ENCODE data around the gene EMP3. TPM values are rescaled to one million over a fixed set of nuclear protein-coding genes. Genes with fewer than 3 reads are reported as not detected.
A peak's percentile ranks its signal among the peaks of the same experiment; 100 is the strongest.

EMP3 gene
- total RNA-seq, 1 experiment from 2014 or later: 92.9 TPM

GRCh38 chr19:48354332-48354992, 29.1 kb downstream of the EMP3 start (continued):
- TF ChIP-seq RAD21 (IDR thresholded peaks at IDR 0.05; ENCODE audit: low read depth) (no peak), POLR2AphosphoS5 (IDR thresholded peaks at IDR 0.05; ENCODE audit: low read depth, low read length) (peak; percentile 47), ATF3 (IDR thresholded peaks at IDR 0.05) (no peak), FOSL1 (IDR thresholded peaks at IDR 0.05; ENCODE audit: low read depth) (peak; percentile 89)

- Histone ChIP-seq H3K36me3 (ENCODE audit: control insufficient read depth in 1 of 2, insufficient read depth in 2 of 2, low read length in 2 of 2) (no peaks in the 10 kb centered on the region), H3K79me2 (ENCODE audit: insufficient read depth, low read length) (no peaks in the 10 kb centered on the region), H3K27ac (ENCODE audit: low read depth, low read length) (peak overlapping the region; percentile 64), H3K27me3 (ENCODE audit: insufficient read depth, low read length) (no peaks in the 10 kb centered on the region), H3K9ac (ENCODE audit: low read length) (peak overlapping the region; percentile 56), H3K4me1 (ENCODE audit: control insufficient read depth in 1 of 2, insufficient read depth in 2 of 2, low read length in 2 of 2) (peaks cover 26 to 59% of the 10 kb centered on the region in 2 experiments), H3K4me3 (replicated peaks in 1 of 2; ENCODE audit: low read depth in 1 of 2, low read length in 2 of 2) (no peak overlapping the region), H3K9me3 (ENCODE audit: control insufficient read depth in 1 of 2, insufficient read depth in 1 of 2, low read depth in 1 of 2, low read length in 2 of 2) (no peaks in the 10 kb centered on the region), H4K20me1 (ENCODE audit: insufficient read depth) (no peaks in the 10 kb centered on the region), H2AFZ (ENCODE audit: low read depth, low read length, poor library complexity, severe bottlenecking) (no peak overlapping the region), H3K9me2 (ENCODE audit: insufficient read depth) (no peaks in the 10 kb centered on the region), H3K4me2 (ENCODE audit: low read length) (peak overlapping the region; percentile 45)
- ChIA-PET POLR2A (interaction anchor here (1.1 to 3.2 kb wide), 4 partner anchors 8 to 47 kb away, joined by 3 to 30 read pairs (median 4); partner anchors contain the start of genes SYNGR4 and TMEM143), RAD21 (ENCODE audit: low non-redundant PET in 1 of 2, low total read pairs in 2 of 2, uncharacterized antibody in 2 of 2, unreplicated experiment in 2 of 2) (interaction anchor here in 1 of 2 experiments (0.7 kb wide), 1 partner anchor 214 kb away, joined by 3 read pairs; no protein-coding TSS in a partner anchor), CTCF (interaction anchor here (0.6 to 1.5 kb wide), 3 partner anchors 229 to 732 kb away, joined by 3 to 4 read pairs (median 3); no protein-coding TSS in a partner anchor)
- ATAC-seq (no peak), DNase-seq (ENCODE audit: low read depth, low spot score) (no peak)
- no TSS peak for BruUV-seq (replicated peaks)
- intact Hi-C loops (cut with micrococcal nuclease): no loop called here
- TF ChIP-seq FOSL1 (IDR thresholded peaks at IDR 0.05; ENCODE audit: low read depth) (no peak), POLR2AphosphoS5 (IDR thresholded peaks at IDR 0.05; ENCODE audit: low read depth, low read length) (no peak)
These were observed 30.1 kb downstream of the EMP3 start for GRCh38 chr19:48355365-48355954.

GRCh38 chr19:48359123-48359522, 33.8 kb downstream of the EMP3 start:
- Histone ChIP-seq H3K4me1 (ENCODE audit: control insufficient read depth in 1 of 2, insufficient read depth in 2 of 2, low read length in 2 of 2) (peaks cover 18 to 49% of the 10 kb centered on the region in 2 experiments), H3K36me3 (ENCODE audit: control insufficient read depth in 1 of 2, insufficient read depth in 2 of 2, low read length in 2 of 2) (no peaks in the 10 kb centered on the region), H3K79me2 (ENCODE audit: insufficient read depth, low read length) (no peaks in the 10 kb centered on the region), H4K20me1 (ENCODE audit: insufficient read depth) (no peaks in the 10 kb centered on the region), H3K9ac (ENCODE audit: low read length) (no peak overlapping the region), H3K27me3 (ENCODE audit: insufficient read depth, low read length) (no peaks in the 10 kb centered on the region), H3K4me2 (ENCODE audit: low read length) (no peak overlapping the region), H3K9me3 (ENCODE audit: control insufficient read depth in 1 of 2, insufficient read depth in 1 of 2, low read depth in 1 of 2, low read length in 2 of 2) (no peaks in the 10 kb centered on the region), H3K9me2 (ENCODE audit: insufficient read depth) (no peaks in the 10 kb centered on the region), H3K4me3 (replicated peaks in 1 of 2; ENCODE audit: low read depth in 1 of 2, low read length in 2 of 2) (no peak overlapping the region), H2AFZ (ENCODE audit: low read depth, low read length, poor library complexity, severe bottlenecking) (no peak overlapping the region), H3K27ac (ENCODE audit: low read depth, low read length) (no peak overlapping the region)
- ATAC-seq (no peak), DNase-seq (ENCODE audit: low read depth, low spot score) (no peak)
- no peak for TF ChIP-seq EZH2phosphoT487 (IDR thresholded peaks at IDR 0.05; ENCODE audit: borderline replicate concordance)
- no peak for TF ChIP-seq RAD21 (IDR thresholded peaks at IDR 0.05; ENCODE audit: low read depth)
- TF ChIP-seq REST (IDR thresholded peaks at IDR 0.05; ENCODE audit: low read depth): no peak
- no peak for TF ChIP-seq EGR1 (IDR thresholded peaks at IDR 0.05; ENCODE audit: low read depth)
- TF ChIP-seq SP1 (IDR thresholded peaks at IDR 0.05; ENCODE audit: low read depth): no peak
- intact Hi-C loops (cut with micrococcal nuclease): no loop called here
- CTCF ChIA-PET: interaction anchor here (1.2 kb wide), 1 partner anchor 25 kb away, joined by 6 read pairs; no protein-coding TSS in a partner anchor
- RAD21 ChIA-PET (ENCODE audit: low non-redundant PET in 1 of 2, low total read pairs in 2 of 2, uncharacterized antibody in 2 of 2, unreplicated experiment in 2 of 2): no interaction called here
- BruUV-seq (replicated peaks): no TSS peak
- POLR2A ChIA-PET: no interaction called here

Measured in HCT116 (cell line).